Measurements from ENCODE around the gene RPL10. TPM values are rescaled to one million over a fixed set of nuclear protein-coding genes. Genes with fewer than 3 reads are reported as not detected.
A peak's percentile ranks its signal among the peaks of the same experiment; 100 is the strongest.

RPL10 gene
- total and polyA plus RNA-seq, 2 of the 13 experiments (the other 11 are each of a cell fraction or from before 2014, with no cell fraction given): 2,381 to 4,713 TPM

DNA sequence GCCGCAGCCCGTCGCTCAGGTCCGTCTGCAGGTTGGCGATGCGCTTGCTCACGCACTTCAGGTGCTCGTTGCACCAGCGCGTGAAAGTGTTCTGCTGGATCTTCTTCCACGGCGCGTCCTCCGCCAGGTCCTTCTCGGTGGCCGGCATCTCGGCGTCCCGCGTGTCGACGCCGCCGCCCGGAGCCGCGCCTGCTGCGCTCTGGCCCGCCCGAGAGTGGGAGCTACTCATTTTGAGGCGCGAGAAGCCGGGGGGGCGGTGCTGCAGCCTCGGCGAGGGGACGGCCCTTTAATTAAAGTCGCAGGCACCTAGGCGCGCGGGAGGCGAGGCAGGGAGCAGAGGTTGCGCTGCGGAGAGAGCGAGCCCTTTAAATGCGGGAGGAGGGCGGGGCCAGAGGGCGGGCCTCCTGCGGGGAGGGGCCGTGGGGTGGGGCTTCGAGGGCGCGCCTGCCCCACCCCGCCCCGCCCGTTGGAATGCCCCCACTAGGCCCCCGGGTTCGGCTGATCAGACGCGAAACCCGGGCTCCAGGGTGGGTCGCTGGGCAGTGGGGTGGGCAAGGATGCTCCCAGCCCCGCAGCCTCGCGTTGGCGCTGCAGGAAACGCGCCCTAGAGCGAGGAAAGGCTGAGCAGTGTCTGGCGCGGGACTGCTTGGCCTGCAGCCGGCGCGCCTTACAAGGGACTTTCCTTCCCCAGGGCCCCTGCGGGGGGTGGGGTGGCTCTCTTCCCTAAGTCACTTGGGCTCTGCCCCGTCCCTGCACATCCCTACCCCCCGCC is 27.0 kb upstream of the RPL10 start (continued):
- TF ChIP-seq, protein P1, sequence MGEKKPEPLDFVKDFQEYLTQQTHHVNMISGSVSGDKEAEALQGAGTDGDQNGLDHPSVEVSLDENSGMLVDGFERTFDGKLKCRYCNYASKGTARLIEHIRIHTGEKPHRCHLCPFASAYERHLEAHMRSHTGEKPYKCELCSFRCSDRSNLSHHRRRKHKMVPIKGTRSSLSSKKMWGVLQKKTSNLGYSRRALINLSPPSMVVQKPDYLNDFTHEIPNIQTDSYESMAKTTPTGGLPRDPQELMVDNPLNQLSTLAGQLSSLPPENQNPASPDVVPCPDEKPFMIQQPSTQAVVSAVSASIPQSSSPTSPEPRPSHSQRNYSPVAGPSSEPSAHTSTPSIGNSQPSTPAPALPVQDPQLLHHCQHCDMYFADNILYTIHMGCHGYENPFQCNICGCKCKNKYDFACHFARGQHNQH (CRISPR knock-in tag; IDR thresholded peaks at IDR 0.05): peak; percentile 69; the same call in 1 of the 2 replicates
- TF ChIP-seq XBP1 (CRISPR knock-in tag; IDR thresholded peaks at IDR 0.05): no peak
- no peak for TF ChIP-seq ZNF234 (CRISPR knock-in tag; conservative IDR thresholded peaks at IDR 0.05)
- TF ChIP-seq, protein P2, sequence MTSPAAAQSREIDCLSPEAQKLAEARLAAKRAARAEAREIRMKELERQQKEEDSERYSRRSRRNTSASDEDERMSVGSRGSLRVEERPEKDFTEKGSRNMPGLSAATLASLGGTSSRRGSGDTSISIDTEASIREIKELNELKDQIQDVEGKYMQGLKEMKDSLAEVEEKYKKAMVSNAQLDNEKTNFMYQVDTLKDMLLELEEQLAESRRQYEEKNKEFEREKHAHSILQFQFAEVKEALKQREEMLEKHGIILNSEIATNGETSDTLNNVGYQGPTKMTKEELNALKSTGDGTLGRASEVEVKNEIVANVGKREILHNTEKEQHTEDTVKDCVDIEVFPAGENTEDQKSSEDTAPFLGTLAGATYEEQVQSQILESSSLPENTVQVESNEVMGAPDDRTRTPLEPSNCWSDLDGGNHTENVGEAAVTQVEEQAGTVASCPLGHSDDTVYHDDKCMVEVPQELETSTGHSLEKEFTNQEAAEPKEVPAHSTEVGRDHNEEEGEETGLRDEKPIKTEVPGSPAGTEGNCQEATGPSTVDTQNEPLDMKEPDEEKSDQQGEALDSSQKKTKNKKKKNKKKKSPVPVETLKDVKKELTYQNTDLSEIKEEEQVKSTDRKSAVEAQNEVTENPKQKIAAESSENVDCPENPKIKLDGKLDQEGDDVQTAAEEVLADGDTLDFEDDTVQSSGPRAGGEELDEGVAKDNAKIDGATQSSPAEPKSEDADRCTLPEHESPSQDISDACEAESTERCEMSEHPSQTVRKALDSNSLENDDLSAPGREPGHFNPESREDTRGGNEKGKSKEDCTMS (CRISPR knock-in tag; conservative IDR thresholded peaks at IDR 0.05): no peak
- no peak for TF ChIP-seq ZNF101 (CRISPR knock-in tag; IDR thresholded peaks at IDR 0.05; ENCODE audit: borderline replicate concordance, low read depth)
- TF ChIP-seq HNRNPLL (IDR thresholded peaks at IDR 0.05; ENCODE audit: low read depth, low read length, poor library complexity, severe bottlenecking): peak; percentile 59
- TF ChIP-seq ZNF326 (CRISPR knock-in tag; IDR thresholded peaks at IDR 0.05; ENCODE audit: borderline replicate concordance): no peak
- TF ChIP-seq, protein P3, sequence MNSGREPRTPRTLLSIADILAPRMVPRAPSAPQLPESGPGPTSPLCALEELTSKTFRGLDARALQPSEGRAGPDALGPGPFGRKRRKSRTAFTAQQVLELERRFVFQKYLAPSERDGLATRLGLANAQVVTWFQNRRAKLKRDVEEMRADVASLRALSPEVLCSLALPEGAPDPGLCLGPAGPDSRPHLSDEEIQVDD (CRISPR knock-in tag; IDR thresholded peaks at IDR 0.05; ENCODE audit: borderline replicate concordance): no peak
- no peak for TF ChIP-seq LCORL (IDR thresholded peaks at IDR 0.05)
- TF ChIP-seq LCORL (CRISPR knock-in tag; IDR thresholded peaks at IDR 0.05): peak; percentile 55
- TF ChIP-seq ZSCAN21 (CRISPR knock-in tag; IDR thresholded peaks at IDR 0.05; ENCODE audit: borderline replicate concordance): peak; percentile 80; the same call in 1 of the 2 replicates
- no peak for TF ChIP-seq CCAR2 (optimal IDR thresholded peaks at IDR 0.05; ENCODE audit: low read depth, low read length)
- TF ChIP-seq, protein P4, sequence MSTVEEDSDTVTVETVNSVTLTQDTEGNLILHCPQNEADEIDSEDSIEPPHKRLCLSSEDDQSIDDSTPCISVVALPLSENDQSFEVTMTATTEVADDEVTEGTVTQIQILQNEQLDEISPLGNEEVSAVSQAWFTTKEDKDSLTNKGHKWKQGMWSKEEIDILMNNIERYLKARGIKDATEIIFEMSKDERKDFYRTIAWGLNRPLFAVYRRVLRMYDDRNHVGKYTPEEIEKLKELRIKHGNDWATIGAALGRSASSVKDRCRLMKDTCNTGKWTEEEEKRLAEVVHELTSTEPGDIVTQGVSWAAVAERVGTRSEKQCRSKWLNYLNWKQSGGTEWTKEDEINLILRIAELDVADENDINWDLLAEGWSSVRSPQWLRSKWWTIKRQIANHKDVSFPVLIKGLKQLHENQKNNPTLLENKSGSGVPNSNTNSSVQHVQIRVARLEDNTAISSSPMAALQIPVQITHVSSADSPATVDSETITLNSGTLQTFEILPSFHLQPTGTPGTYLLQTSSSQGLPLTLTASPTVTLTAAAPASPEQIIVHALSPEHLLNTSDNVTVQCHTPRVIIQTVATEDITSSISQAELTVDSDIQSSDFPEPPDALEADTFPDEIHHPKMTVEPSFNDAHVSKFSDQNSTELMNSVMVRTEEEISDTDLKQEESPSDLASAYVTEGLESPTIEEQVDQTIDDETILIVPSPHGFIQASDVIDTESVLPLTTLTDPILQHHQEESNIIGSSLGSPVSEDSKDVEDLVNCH (CRISPR knock-in tag; IDR thresholded peaks at IDR 0.05): no peak
- TF ChIP-seq, protein P5, sequence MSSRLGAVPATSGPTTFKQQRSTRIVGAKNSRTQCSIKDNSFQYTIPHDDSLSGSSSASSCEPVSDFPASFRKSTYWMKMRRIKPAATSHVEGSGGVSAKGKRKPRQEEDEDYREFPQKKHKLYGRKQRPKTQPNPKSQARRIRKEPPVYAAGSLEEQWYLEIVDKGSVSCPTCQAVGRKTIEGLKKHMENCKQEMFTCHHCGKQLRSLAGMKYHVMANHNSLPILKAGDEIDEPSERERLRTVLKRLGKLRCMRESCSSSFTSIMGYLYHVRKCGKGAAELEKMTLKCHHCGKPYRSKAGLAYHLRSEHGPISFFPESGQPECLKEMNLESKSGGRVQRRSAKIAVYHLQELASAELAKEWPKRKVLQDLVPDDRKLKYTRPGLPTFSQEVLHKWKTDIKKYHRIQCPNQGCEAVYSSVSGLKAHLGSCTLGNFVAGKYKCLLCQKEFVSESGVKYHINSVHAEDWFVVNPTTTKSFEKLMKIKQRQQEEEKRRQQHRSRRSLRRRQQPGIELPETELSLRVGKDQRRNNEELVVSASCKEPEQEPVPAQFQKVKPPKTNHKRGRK (CRISPR knock-in tag; IDR thresholded peaks at IDR 0.05): no peak
- TF ChIP-seq, protein P6, sequence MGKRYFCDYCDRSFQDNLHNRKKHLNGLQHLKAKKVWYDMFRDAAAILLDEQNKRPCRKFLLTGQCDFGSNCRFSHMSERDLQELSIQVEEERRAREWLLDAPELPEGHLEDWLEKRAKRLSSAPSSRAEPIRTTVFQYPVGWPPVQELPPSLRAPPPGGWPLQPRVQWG (CRISPR knock-in tag; IDR thresholded peaks at IDR 0.05; ENCODE audit: borderline replicate concordance, low read depth): no peak
- 0 out of 2 replicates have a peak, but pooled peaks have one; percentile 18 for TF ChIP-seq HES4 (CRISPR knock-in tag; IDR thresholded peaks at IDR 0.05; ENCODE audit: borderline replicate concordance)
- peak; percentile 29; the same call in 1 of the 2 replicates for TF ChIP-seq KAT8 (CRISPR knock-in tag; IDR thresholded peaks at IDR 0.05)
- TF ChIP-seq SUZ12 (IDR thresholded peaks at IDR 0.05; ENCODE audit: low read depth, low read length): no peak
- no peak for TF ChIP-seq PHB2 (IDR thresholded peaks at IDR 0.05; ENCODE audit: partially characterized antibody)
- no peak for TF ChIP-seq ZFP1 (CRISPR knock-in tag; IDR thresholded peaks at IDR 0.05)
- no peak for TF ChIP-seq AKAP8 (CRISPR knock-in tag; IDR thresholded peaks at IDR 0.05)
- no peak for TF ChIP-seq ZNF121 (CRISPR knock-in tag; IDR thresholded peaks at IDR 0.05)

Measured in HepG2 (cell line).